ENCODE results near the gene ISG15. TPM values are rescaled to one million over a fixed set of nuclear protein-coding genes. Genes with fewer than 3 reads are reported as not detected.

Gene ISG15
- 19.2 TPM for total RNA-seq
- long read RNA-seq, transcript ISG15-201 (2 exons, 711 nt), result major isoform, 7 of 9 reads
- long read RNA-seq, partial matches to known transcripts, result 0 of 9 reads
- long read RNA-seq, other reads (novel, unspliced or antisense), result 2 of 9 reads

DNA sequence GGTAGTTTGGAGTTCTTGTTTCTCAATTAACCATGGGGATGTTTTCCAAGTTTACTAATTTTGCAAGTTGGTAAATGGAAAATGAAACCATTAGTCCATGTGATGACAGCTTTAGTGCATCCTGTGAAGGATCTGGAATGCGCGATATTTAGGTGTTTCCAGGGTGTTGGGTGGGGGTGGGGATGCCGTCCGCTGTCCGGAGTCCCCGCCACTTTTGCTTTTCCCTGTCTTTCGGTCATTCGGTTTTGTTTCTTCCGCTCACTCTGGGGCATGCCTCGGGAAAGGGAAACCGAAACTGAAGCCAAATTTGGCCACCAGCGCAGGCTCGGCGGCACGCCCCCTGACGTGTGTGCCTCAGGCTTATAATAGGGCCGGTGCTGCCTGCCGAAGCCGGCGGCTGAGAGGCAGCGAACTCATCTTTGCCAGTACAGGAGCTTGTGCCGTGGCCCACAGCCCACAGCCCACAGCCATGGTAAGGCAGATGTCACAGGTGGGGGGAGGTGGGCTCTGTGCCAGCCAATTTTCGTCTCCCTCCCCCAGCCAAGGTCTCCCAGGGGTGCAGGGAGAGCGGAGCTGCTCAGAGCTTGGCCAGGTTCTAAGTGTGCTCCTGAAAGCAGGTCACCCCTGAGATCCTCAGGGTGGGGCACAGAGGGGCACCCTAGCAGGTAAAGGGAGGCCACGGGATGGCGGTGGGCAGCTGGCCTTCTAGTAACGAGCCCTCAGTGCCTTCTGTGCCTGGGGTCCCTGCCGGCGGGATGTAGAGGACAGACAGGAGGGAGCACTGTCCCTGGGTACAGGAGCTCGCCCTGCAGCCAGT, at the start of gene ISG15:
ISG15 (plus strand) TSS at position 393 of the 817 bp plus-strand sequence; CDS start at position 470, 77 bp downstream.
- peak; percentile 96 for DNase-seq (ENCODE audit: missing footprints)
- intact Hi-C loops (cut with DNase I), result no loop called here
- ATAC-seq, result peak; percentile 93

DNA sequence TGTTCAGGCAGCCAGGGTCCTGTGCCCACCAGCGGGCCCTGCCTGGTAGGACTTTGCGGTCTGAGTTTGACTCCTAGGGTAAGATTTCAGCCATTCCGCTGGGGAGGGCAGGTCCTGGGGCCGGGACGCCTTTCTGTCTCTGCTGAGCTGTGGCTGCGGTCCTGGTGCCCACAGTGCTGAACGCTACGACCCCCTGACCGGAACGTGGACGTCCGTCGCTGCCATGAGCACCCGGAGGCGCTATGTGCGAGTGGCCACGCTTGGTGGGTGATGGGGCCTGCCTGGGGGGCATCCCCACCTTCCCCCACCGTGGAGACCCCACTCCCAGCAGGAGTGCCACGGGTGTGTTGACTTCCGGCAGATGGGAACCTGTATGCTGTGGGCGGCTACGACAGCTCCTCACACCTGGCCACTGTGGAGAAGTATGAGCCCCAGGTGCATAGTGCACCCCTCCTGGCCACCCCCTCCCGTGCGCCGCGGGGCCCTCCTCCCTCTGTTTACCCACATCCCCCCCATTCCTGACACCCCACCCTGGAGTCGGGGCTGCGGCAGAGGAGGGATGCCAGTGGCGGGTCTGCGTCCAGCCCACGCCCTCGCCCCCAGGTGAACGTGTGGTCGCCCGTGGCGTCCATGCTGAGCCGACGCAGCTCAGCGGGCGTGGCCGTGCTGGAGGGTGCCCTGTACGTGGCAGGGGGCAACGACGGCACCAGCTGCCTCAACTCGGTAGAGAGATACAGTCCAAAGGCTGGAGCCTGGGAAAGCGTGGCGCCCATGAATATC, 49.4 kb upstream of the ISG15 start:
- ATAC-seq, result no peak
- intact Hi-C loops (cut with DNase I), result no loop called here
- no peak for DNase-seq (ENCODE audit: missing footprints)

DNA sequence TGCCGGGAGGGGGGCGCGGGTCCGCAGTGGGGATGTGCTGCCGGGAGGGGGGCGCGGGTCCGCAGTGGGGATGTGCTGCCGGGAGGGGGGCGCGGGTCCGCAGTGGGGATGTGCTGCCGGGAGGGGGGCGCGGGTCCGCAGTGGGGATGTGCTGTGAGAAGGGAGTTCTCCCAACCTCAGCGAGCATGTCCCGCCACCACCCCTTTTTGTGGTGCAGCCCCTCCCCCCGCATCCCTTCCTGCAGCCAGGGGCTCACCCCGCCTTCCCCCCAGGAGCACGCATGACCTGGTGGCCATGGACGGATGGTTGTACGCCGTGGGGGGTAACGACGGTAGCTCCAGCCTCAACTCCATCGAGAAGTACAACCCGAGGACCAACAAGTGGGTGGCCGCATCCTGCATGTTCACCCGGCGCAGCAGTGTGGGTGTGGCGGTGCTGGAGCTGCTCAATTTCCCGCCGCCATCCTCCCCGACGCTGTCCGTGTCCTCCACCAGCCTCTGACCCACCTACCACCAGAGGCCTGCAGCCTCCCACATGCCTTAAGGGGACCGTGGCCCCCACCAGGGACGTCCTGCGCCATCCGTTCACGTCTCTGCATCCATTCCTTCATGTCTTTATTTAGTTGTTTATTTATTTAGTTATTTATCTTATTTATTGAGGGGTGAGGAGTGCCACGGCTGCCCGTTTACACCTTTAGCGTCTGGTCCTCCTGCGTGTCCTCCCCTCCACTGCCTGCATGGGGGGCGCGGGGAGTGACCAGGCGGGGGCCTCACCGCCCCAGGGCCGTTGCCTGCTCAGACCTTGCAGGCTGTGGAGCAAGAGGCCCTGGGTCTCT, 48.4 kb upstream of the ISG15 start:
- intact Hi-C loops (cut with DNase I), result no loop called here
- DNase-seq (ENCODE audit: missing footprints) (no peak), ATAC-seq (no peak)

DNA sequence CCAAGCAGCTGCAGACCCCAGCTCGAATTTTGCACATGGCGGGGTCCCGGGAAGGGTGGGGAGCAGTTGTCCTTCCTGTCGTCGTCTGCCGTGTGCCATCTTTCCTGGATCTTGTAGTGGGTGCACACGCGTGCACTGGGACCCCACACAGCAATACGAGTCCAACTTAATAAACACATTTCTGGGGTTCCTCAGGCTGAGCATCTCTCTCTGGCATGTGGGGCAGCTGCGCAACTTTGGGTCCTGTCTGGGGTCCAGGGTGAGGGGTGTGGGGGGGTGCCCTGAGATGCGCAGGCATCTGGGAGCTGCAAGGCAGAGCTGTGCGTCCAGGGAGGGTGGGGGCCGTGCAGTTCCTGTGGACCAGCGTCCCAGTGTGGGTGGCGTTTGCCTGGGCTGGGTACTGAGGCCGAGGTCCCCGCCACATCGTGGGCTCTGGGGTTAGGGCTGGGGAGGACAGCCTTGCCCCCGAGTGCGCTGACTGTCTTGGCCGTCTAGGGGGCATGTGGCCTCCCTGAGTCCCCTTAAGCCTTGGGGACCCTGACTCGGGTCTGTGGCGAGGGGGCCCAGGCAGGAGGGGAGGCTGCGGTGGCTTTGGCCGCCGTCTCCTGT, 47.7 kb upstream of the ISG15 start:
- no peak for ATAC-seq
- no peak for DNase-seq (ENCODE audit: missing footprints)
- intact Hi-C loops (cut with DNase I), result no loop called here

DNA sequence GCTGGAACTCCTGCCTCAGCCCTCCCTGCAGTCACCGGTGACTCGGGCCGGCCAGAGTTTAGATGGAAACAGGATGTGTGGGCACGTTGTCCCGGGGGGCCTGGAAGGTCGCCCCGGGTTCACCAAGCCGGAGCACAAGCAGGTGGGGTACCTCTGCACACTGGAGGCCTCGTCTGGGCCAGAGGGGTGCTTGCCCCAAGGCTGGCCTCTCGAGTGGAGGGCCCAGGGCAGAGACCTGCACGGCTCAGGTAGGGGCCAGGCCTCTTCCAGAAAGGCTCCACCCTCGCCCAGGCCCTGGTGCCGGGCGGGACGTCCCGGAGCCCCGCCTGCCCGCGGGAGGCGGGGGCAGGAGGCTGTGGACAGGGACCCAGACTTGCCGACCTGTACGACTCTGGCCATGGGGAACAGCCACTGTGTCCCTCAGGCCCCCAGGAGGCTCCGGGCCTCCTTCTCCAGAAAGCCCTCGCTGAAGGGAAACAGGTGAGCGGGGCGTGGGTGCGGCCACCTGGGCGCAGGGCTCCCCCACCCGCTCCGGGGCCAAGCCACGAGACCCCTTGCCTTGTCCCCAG, 47.1 kb upstream of the ISG15 start, which contains the start of gene PLEKHN1:
PLEKHN1 (plus strand) TSS at position 348 of the 569 bp plus-strand sequence; CDS start at position 398, 50 bp downstream.
- ATAC-seq, result peak; percentile 18
- intact Hi-C loops (cut with DNase I), result no loop called here
- no peak for DNase-seq (ENCODE audit: missing footprints)

DNA sequence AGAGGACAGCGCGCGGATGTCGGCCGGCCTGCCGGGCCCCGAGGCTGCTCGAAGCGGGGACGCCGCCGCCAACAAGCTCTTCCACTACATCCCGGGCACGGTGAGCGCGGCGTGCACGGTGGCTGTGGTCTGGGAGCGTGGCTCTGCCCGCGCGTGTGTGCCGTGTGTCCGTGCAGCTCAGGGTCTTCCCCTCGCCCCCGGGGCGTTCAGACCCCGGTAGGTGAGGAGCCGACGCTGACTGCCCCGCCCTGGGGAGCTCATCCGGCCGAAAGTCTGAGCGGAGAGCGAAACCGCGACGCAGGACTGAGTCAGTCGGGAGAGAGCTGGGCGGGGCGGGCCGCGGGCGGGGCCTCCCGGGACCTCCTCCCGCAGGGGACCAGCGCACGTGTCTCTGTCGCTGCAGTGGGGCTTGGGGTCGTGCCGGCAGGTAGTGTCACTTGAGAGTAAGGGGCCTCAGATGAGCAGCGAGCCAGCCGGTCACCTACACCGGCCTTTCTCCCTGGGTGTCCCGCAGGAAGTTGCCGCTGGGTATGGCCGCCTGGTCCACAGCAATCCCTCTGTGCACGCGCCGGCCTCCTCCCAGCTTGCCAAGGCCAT, 46.5 kb upstream of the ISG15 start:
- intact Hi-C loops (cut with DNase I), result no loop called here
- ATAC-seq, result peak; percentile 55
- DNase-seq (ENCODE audit: missing footprints), result peak; percentile 85

DNA sequence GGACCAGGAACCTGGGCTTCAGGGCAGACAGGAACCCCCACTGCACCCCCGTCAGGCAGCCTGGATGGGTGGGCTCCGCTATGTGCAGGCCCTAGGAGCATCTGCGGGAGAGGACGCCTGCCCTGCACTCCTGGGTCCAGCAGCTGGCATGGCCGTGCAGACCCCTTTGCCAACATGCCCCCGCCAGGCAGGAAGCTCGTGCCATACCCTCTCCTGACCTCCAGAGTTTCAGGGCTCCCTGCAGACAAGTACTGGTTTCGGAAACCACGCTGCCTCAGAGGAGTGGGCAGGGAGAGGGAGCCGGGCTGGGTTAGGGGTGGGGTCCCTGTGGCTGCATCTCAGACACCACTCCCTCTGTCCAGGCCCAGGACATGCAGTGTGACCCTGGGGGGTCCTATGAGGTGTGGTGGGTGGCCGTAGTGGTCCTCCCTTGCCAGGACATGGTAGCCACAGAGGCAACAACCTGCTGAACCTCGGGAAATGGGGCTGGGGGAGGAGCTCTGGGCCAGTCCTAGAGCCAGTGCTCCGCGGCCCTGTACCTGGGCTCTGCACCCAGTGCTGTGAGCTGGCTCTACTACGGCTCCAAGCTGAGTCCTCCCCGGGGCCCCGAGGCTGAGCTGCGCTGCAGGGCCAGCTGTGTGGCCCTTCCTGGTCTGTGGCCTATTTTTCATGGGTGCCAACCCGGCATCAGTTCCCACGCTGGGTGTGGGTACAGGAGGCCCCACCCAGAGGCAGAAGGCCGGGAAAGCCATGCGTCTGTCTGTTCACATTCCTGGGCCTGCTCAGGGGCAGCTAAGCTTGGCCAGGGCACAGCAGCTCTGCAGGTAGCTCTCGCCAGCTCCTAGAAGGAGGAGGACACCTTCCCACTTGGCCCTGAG, 45.6 kb upstream of the ISG15 start:
- ATAC-seq (no peak), DNase-seq (ENCODE audit: missing footprints) (no peak)
- intact Hi-C loops (cut with DNase I), result no loop called here

DNA sequence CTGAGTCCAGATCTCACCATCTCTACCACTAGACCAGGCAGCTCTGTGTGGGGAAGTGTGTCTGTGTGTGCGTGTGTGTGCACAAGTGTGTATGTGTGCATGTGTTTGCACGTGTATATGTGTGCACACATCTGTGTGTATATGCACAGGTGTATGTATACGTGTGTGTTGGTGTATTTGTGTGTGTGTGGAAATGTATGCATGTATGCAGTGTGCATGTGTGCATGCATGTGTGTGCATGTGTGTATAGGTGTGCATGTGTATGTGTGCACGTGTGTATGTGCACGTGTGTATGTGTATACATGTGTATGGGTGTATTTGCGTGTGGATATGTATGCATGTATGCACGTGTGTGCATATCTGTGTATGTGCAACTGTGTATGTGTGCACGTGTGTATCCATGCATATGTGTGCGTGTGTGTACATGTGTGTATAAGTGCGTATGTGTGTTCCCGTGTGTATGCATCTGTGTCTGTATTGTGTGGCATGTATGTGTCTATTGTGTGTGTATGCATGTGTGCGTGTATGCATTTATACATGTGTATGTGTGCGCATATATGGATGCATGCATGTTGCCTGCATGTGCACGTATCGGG, 43.9 kb upstream of the ISG15 start:
- intact Hi-C loops (cut with DNase I), result no loop called here
- no peak for DNase-seq (ENCODE audit: missing footprints)
- ATAC-seq, result no peak

DNA sequence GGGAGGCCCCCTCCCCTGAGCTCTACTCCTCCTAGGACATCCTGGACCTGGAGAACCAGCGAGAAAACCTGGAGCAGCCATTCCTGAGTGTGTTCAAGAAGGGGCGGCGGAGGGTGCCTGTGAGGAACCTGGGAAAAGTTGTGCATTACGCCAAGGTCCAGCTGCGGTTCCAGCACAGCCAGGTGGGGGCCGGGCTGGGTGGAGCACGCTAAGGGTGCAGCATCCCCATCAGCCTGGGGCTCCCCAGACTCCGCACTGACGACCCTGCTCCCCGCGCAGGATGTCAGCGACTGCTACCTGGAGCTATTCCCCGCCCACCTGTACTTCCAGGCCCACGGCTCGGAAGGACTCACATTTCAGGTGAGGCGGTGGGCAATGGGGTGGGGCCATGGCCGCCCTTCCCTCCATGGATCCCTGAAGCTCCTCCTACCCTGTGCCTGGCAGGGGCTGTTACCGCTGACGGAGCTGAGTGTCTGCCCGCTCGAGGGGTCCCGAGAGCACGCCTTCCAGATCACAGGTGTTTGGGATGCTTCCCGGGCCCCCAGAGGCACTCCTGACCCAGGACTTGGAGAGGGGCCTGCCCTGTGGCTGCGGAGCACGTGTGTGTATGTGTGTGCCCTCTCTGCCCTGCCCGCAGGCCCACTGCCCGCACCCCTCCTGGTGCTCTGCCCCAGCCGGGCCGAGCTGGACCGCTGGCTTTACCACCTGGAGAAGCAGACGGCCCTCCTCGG, 42.9 kb upstream of the ISG15 start:
- ATAC-seq, result no peak
- intact Hi-C loops (cut with DNase I), result no loop called here
- no peak for DNase-seq (ENCODE audit: missing footprints)

DNA sequence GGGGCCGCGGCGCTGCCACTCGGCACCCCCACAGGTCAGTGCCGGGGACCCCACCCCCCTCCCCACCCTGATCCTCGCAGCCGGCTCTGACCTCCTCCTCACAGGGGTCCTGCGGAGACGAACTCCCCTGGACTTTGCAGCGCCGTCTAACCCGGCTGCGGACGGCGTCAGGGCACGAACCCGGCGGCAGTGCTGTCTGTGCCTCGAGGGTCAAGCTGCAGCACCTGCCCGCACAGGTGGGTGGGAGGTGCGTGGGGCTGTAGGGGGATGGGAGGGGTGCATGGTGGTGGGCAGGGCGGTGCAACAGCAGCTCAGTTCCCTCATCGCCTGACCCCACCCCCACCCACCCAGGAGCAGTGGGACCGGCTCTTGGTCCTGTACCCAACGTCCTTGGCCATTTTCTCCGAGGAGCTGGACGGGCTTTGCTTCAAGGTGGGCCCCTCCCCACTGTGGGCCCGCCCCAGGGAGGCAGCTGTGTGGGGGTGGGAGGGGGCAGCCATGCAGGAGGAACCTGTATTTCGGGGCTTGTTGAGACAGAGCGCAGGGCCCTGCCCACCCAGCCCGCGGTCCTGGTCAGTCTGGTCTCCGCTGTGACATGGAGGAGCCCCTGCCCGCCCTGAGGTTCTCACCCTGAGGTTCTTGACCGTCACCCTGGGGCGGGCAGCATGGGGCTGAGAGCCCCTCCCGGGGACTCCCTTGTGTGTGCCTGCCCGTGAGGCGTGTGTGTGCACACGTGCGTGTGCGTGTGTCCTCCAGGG, 42.1 kb upstream of the ISG15 start:
- intact Hi-C loops (cut with DNase I), result no loop called here
- DNase-seq (ENCODE audit: missing footprints), result no peak
- no peak for ATAC-seq

DNA sequence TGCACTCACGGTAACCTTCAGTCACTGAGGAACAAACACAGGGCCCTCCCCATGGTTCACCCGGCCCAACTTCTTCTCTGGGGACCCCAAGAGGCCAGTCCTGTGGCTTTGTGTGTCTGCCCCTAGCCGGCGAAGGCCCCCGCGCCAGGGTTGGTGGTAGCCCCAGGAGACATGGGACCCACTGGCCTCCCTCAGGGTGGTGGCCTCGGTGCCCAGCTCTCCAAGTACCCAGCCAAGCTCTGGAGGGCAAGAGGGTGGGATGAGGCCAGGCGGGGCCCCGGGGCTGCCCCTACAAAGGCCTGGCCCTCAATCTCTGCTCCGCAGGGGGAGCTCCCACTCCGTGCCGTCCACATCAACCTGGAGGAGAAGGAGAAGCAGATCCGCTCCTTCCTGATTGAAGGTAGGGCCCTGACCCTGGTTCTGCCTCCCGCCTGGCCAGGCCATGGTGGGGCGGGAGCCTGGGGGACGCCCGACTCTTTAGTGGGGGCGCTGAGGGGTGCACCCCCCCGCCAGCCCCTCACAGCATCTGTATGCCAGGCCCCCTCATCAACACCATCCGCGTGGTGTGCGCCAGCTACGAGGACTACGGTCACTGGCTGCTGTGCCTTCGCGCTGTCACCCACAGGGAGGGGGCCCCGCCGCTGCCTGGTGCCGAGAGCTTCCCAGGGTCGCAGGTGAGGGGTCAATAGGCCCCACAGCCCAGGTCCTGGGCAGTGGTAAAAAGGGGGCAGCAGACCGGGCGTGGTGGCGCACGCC, 41.4 kb upstream of the ISG15 start:
- DNase-seq (ENCODE audit: missing footprints) (peak; percentile 55), ATAC-seq (no peak)
- intact Hi-C loops (cut with DNase I), result no loop called here

DNA sequence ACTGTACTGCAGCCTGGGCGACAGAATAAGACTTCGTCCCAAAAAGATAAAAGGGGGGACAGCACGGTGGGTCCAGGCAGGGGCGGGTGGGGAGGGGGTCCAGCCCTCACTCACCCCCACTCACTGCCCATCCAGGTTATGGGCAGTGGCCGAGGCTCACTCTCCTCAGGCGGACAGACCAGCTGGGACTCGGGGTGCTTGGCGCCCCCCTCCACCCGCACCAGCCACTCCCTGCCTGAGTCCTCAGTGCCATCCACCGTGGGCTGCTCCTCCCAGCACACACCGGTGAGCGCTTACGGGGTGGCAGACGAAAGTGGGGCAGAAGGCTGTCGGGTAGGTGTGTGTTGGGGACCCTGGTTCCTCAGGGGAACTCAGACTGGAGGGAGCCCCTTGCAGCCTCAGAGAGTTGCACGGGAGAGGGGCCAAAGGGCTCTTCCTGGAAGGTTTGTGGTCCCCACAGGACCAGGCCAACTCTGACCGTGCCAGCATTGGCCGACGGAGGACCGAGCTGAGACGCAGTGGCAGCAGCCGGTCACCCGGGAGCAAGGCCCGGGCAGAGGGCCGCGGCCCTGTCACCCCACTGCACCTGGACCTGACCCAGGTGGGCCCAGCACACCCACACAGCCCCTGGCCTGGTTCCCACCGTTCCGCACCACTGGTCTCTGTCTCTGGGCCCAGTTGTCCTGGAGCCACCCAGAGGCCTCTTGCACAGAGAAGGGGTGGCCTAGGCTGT, 40.4 kb upstream of the ISG15 start:
- intact Hi-C loops (cut with DNase I), result no loop called here
- ATAC-seq, result peak; percentile 20
- peak; percentile 64 for DNase-seq (ENCODE audit: missing footprints)

DNA sequence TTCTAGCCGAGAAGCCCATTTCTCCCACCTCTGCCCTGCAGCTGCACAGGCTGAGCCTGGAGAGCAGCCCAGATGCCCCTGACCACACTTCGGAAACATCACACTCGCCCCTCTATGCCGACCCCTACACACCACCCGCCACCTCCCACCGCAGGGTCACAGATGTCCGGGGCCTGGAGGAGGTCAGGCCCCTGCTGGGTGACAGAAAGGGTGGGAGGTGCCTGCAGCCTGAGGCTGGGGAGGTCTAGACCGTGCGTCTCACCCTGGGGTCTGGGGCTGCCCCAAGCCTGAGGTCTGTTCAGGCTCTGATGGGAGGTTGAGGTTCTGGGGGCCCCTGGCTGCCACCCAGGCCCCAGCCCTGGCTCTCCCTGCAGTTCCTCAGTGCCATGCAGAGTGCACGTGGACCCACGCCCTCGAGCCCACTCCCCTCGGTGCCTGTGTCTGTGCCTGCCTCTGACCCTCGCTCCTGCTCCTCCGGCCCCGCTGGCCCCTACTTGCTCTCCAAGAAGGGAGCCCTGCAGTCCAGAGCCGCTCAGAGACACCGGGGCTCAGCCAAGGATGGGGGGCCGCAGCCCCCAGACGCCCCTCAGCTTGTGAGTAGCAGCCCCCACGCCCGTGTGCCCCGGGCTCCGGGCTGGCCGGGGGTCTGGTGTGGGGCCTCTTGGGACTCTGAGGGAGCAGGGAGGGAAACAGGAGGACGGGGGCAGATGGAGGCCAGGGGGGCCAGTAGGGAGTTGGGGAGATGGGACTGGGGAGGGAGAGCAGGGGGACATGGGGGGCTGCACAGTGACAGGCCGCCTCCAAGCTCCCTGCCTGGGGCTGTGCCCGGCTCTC, 39.6 kb upstream of the ISG15 start:
- intact Hi-C loops (cut with DNase I), result no loop called here
- DNase-seq (ENCODE audit: missing footprints), result no peak
- ATAC-seq, result peak; percentile 11
